Calu3 (cell line): ENCODE data around the gene ZP1. TPM values are rescaled to one million over a fixed set of nuclear protein-coding genes. Genes with fewer than 3 reads are reported as not detected.

Experiments
- BruUV-seq: library from RNA; stranded (reverse); fragments of 400-500 nt; replicated peaks from 2 replicates; lab custom pipeline; 2021; lab: Mats Ljungman, UMichigan
- CTCF ChIA-PET: fragments of 300-600 bp; sonication (Branson Sonifier 250); formaldehyde crosslinking; loops from one replicate; lab custom pipeline; 2022; ENCODE audit warnings: antibody characterized with exemption; lab: Charles Lee
- DNase-seq: peaks from one replicate; pipeline ENCODE4 v3.0.0; 2022
- H3K27ac Mint-ChIP-seq: one replicate; pipeline ENCODE4 v1.8.0; 2022; ENCODE audit warnings: mixed read lengths; ENCODE audit not compliant: unreplicated experiment
- H3K27me3 Mint-ChIP-seq: one replicate; pipeline ENCODE4 v1.8.0; 2022; ENCODE audit warnings: mixed read lengths; ENCODE audit not compliant: unreplicated experiment
- H3K36me3 Mint-ChIP-seq: one replicate; pipeline ENCODE4 v1.8.0; 2022; ENCODE audit warnings: mild to moderate bottlenecking, moderate library complexity, mixed read lengths; ENCODE audit not compliant: insufficient read depth, unreplicated experiment
- H3K4me1 Mint-ChIP-seq: one replicate; pipeline ENCODE4 v1.8.0; 2022; ENCODE audit warnings: mild to moderate bottlenecking, low read depth, mixed read lengths; ENCODE audit not compliant: unreplicated experiment
- H3K4me3 Mint-ChIP-seq: one replicate; pipeline ENCODE4 v1.8.0; 2022; ENCODE audit warnings: mild to moderate bottlenecking, low read depth, moderate library complexity, mixed read lengths; ENCODE audit not compliant: unreplicated experiment
- H3K9me3 Mint-ChIP-seq: one replicate; pipeline ENCODE4 v1.8.0; 2022; ENCODE audit warnings: low read depth, mixed read lengths; ENCODE audit not compliant: unreplicated experiment
- CTCF ChIP-seq: fragments of 200-600 bp; IDR thresholded peaks from one replicate; pipeline ENCODE4 v1.8.0; 2022; ENCODE audit warnings: antibody characterized with exemption; ENCODE audit not compliant: unreplicated experiment
- intact Hi-C: fragments of 100-400 bp; cut with micrococcal nuclease; formaldehyde crosslinking; loops from one replicate; pipeline ENCODE4 v1.10.0; 2022; ENCODE audit not compliant: unreplicated experiment
- total RNA-seq: library from RNA; stranded (reverse); gene quantifications from 2 replicates; pipeline ENCODE4 v1.2.3, GENCODE V29; 2022

The ZP1 gene
- total RNA-seq, 1 experiment from 2014 or later = not detected

GRCh38 chr11:60923800-60924109, 56.4 kb downstream of the ZP1 start:
- TF ChIP-seq CTCF = no peak
- CTCF ChIA-PET = interaction anchor here (0.9 to 1.3 kb wide), 2 partner anchors 8 to 209 kb away, joined by 3 to 7 read pairs; no protein-coding TSS in a partner anchor
- H3K9me3 Mint-ChIP-seq = no peaks in the 10 kb centered on the region
- no TSS peak for BruUV-seq
- H3K36me3 Mint-ChIP-seq = peaks cover 19% of the 10 kb centered on the region
- no peak overlapping the region for H3K27ac Mint-ChIP-seq
- no peak for DNase-seq
- intact Hi-C loops = no loop called here
- peaks cover 15% of the 10 kb centered on the region for H3K4me1 Mint-ChIP-seq
- H3K4me3 Mint-ChIP-seq = peak overlapping the region; percentile 82
- no peaks in the 10 kb centered on the region for H3K27me3 Mint-ChIP-seq

- peaks cover 15% of the 10 kb centered on the region for H3K4me1 Mint-ChIP-seq
- peak; percentile 82 for DNase-seq
- CTCF ChIA-PET = interaction anchor here (0.9 to 1.3 kb wide), 2 partner anchors 9 to 209 kb away, joined by 3 to 7 read pairs; no protein-coding TSS in a partner anchor
- no peaks in the 10 kb centered on the region for H3K9me3 Mint-ChIP-seq
- no peak within 1 kb of the TSS for H3K27ac Mint-ChIP-seq
- no peaks in the 10 kb centered on the region for H3K27me3 Mint-ChIP-seq
- peaks cover 19% of the 10 kb centered on the region for H3K36me3 Mint-ChIP-seq
- H3K4me3 Mint-ChIP-seq = peak within 1 kb of the TSS; percentile 82
- BruUV-seq = no TSS peak
- TF ChIP-seq CTCF = no peak
- intact Hi-C loops = no loop called here
Measured at GRCh38 chr11:60924110-60924905, 57.0 kb downstream of the ZP1 start, which contains the start of gene TMEM132A. Gene TMEM132A (plus strand): TSS chr11:60924460. CDS start chr11:60924634, 174 bp downstream.

Other genes starting within 250 kb of the ZP1 start
- 0.57 and 3.5 TPM in 2 replicates for gene MS4A8, start 167.9 kb upstream of the ZP1 start, total RNA-seq
- gene MS4A18, start 142.8 kb upstream of the ZP1 start, total RNA-seq = not detected in 2 replicates
- not detected in 2 replicates for gene MS4A15, start 110.7 kb upstream of the ZP1 start, total RNA-seq
- not detected in 2 replicates for gene MS4A10, start 82.2 kb upstream of the ZP1 start, total RNA-seq
- gene CCDC86, start 25.4 kb upstream of the ZP1 start, total RNA-seq = 51.5 and 58.2 TPM in 2 replicates
- 0.29 and 0.31 TPM in 2 replicates for gene PTGDR2, start 11.6 kb upstream of the ZP1 start, total RNA-seq
- 128 and 129 TPM in 2 replicates for gene PRPF19, start 39.0 kb downstream of the ZP1 start, total RNA-seq
- gene TMEM109, start 46.6 kb downstream of the ZP1 start, total RNA-seq = 71.2 and 78.1 TPM in 2 replicates
- gene TMEM132A, start 56.9 kb downstream of the ZP1 start, total RNA-seq = 105 and 116 TPM in 2 replicates
- 6.8 and 12.4 TPM in 2 replicates for gene SLC15A3, start 84.6 kb downstream of the ZP1 start, total RNA-seq
- 0.26 and 0.34 TPM in 2 replicates for gene CD6, start 104.1 kb downstream of the ZP1 start, total RNA-seq
- not detected in 2 replicates for gene CD5, start 234.9 kb downstream of the ZP1 start, total RNA-seq